HG03439 (cell line): Measurements from ENCODE around the gene GTF3C1.
A peak's percentile ranks its signal among the peaks of the same experiment; 100 is the strongest.

Source experiments
- ATAC-seq: cut with Tn5 transposase; IDR thresholded peaks from one replicate; pipeline ENCODE4 v1.9.1; 2021; ENCODE audit warnings: mild to moderate bottlenecking, moderate library complexity; ENCODE audit not compliant: unreplicated experiment

Gene GTF3C1

DNA sequence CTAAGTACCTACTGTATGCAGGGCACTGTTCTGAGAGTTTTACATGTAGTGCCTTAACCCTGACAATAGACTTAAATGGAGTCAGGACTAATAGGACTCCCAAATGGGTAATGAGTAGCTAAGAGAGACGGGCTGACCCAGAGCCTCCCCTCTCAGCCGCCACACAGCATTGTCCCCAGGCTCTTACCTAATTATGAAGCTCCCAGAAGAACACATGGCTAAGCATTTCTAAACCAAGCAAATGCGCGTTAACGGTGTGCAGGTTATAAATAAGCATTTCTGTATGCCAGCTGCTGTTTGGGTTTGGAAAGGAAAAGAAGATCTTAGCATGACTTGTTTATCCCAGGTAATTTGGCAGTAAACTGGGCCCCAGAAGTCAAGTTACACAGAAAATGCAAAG, 14.5 kb upstream of the GTF3C1 start:
- ATAC-seq: no peak

DNA sequence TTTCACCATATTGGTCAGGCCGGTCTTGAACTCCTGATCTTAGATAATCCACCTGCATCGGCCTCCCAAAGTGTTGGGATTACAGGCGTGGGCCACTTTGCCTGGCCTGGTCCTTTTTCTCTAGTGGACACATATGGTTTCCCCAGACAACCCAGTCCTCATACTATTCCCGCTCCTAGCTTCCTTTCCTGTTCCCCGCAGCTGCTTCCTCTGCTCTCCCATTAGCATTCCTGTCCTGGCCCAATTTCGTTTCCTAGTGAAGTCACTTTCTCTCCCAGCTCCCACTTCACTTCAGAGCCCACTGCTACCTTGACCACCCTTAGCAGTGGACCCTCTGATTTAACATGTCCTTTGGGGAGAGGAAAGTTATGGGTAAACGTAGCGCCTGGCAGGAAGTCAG, 11.5 kb upstream of the GTF3C1 start:
- no peak for ATAC-seq

DNA sequence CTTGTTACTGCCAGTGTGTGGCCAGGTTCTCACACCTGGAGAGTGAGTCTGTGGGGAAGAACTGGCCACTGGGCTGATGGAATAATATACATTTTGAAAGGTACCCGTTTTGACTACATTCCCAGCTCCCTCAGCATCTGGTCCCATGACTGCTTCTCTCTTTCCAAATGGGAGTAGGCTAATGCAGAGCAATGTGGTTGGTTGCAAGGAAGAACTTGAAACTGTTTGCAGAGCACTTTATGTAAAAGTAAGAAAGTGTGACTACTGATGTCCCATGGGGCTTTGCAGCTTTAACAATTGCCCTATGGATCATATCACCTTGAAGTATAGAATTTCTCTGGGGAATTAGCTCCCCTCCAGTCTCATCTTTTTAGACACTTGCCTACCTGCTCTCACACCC, 9.2 kb upstream of the GTF3C1 start:
- ATAC-seq: no peak

DNA sequence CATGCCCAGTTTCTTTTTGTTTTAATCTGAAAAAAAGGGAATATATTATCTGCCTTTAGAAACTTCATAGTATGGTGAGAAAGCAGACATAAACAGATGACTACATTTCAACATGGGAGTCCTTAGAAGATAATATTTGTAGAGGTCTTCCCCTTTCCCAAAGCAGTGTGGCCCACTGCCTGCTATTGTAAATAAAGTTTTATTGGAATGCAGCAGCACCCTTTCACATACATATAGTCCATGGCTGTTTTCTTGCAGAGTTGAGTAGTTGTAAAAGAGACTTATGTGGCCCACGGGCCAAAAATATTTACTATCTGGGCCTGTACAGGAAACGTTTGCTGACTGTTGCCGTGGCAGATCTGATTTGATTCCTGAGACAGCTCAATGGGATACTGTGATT, 8.7 kb upstream of the GTF3C1 start:
- no peak for ATAC-seq

DNA sequence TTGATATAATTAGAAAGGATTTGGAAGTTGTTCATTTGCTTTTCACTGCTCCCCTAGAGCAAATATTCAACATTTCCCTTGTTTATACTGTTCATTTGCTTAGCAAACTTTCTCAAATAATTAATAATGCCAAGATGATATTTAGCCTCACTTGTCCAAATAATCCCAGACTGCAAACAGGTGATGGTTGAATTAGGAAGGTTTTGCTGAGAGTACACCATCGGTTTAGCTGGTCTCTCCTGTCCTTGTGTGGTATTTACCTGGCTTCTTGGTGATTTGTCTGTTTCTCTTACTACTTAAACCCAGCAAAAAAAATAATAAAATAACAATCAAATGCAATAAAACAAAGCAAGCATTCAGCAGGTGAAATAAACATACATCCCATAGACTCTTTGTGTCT, 6.8 kb upstream of the GTF3C1 start:
- ATAC-seq: no peak

DNA sequence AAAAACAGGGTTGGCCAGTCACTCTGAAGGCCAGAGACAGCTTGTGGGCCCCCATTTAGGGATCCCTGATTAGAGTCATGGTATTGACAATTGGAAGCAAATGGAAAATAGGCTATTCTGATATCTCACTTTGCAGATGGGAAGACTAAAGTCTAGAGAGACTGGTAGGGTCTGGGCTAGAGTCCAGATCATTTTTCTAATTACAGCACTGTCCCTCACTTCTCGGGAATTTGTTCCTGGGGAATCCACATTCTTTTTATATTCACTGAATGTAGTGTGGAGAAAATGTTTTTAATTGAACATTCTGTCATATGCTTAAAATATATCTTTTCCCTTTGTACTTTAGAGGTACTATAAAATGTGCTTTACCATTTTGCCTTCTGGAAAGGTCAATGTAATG, 1.3 kb upstream of the GTF3C1 start:
- ATAC-seq: no peak

DNA sequence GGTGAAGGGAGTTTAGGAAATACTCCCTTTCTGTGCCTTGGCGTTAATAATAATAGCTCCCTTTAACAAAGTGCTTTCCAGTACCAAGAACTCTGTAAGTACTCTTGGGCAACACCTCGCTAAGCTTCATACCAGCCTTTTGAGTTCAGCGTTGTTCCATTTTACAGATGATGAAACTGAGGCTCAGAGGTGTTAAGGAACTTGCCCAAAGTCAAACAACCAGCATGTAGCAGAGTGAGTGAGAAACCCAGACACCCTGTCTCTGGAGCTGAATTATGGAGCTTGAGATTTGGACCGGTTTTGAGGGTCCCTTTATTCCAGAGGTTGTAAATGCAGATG, 838 bp upstream of the GTF3C1 start:
- no peak for ATAC-seq

DNA sequence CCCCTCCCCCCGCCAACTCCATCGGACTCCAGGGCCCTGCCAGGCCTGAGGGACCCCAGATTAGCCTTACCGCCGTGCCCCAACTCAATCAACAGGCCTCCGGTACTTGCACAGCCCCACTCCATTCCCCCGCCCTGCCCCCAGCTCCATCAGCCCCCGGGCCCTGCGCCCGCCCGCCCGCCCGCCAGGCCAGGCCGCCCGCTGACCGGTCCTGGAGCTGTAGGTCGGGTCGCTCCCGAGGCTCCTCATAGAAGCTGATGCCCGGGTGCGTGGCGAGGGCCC, 308 bp downstream of the GTF3C1 start:
- peak; percentile 30 for ATAC-seq

DNA sequence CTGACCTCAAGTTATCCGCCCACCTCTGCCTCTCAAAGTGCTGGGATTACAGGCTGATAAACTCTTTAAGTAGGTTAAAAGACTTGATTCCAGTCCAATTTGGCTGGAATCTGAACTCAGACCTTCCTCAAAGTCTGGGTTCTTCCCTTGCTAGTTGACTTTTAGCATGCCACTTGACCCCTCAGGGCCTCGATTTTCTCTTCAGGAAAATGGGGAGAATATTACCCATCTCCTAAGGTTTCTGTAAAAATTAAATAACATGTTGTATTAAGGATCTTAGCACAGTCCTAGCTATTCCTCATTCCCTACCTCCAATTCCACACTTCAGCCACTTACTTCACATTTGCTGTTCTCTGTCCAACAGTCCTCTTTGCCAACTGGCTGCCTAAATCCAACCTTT, 1.9 kb downstream of the GTF3C1 start:
- no peak for ATAC-seq

DNA sequence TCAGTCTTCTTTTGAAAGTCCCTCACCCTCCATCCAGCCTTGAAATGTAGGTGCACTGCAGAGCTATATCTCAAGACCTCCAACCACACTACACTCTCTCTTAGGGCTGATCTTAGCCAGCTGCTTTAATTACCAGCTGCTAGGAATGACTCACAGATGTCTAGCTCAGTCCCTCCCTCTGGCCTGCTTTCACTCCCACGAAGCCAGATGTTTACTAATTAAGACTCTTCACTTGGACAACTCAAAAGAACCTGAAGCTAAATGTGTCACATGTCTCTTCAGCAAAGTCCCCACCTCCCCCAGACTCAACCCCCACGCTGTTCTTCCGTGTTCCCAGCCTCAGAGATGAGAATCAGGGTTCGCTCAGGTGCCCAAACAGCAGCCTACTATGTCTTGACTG, 2.6 kb downstream of the GTF3C1 start:
- ATAC-seq: no peak

DNA sequence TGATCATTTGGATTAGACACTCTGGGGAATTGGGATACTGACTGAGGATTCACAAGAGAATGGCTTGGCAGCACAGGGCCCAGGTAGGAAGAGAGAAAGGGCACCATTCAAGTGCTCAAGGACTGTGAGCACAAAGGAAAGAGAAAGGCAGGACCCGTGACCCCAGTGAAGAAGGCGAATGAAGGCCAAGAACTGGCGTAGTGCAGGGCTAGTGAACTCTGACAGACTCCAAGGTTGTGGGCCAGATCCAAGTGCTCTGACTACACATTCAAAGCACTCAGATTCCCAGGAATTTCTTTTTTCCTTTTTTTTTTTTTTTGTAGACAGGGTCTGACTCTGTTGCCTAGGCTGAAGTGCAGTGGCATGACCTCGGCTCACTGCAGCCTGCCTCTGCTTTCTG, 5.0 kb downstream of the GTF3C1 start:
- ATAC-seq: no peak

DNA sequence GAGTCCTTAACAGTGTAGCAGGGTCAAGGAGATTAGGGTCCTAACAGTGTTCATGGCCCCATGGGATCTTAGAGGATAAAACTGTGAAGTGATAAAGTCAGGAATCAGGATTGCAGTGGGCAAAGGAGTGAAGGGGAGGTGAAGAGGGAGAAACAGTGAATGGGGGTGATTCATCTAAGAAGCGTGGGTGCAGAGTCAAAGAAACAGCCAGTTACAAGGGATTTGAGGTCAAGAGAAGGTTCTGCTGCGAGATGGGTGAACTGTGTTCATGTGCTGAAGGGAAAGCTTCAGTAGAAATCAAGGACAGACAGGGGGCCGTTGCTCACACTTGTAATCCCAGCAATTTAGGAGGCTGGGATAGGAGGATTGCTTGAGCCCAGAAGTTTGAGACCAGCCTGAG, 5.9 kb downstream of the GTF3C1 start:
- ATAC-seq: no peak

DNA sequence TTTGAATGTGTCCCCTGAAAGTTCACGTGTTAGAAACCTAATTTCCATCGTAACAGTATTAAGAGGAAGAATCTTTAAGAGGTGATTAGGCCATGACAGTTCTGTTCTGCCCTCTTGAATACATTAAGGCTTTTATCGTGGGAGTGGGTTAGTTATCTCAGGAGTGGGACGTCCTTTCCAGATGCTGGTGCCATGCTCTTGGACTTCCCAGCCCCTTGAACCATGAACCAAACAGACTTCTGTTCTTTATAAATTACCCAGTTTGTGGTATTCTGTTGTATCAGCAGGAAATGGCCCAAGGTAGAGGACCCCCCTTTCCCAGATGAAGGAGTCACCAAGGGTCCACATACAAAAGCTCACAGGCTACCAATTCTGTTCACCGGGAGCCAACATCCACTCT, 10.1 kb downstream of the GTF3C1 start:
- no peak for ATAC-seq

DNA sequence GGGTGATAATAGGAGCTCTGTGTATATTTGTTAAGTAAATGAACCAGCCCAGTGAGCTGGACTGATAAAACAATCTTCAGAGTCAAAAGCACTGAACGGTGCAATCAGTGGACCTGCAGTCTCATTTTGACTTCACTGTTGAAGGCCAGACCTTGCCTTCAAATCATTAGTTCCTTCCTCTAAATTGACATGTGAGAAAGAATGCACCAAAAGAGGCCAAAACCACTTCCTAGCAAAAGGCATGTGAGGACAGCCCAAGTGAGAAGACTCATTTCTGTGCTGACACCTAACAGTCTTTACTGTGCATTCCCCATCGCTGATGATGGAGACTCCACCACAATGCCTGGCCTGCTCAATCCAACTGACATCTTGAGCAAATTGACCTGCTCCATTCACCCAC, 10.6 kb downstream of the GTF3C1 start:
- ATAC-seq: no peak

DNA sequence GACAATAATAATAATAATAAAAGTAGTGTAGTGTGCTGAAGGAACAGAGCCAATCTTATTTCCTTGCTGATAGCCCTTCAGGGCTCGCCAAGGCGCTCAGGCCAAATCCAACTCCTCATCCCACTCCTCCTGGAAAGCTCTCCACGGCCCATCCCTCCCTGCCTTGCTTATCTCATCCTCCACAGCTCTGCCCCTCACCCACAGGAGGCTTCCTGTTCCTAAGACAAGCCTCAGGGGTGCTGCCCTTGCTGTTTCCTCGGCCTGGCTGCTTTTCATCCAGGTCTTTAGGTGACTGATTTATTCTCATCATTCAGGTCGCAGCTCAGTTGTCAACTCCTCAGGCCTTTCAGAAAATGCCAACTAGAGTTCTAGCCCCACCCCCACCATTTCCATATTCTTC, 11.2 kb downstream of the GTF3C1 start:
- no peak for ATAC-seq

DNA sequence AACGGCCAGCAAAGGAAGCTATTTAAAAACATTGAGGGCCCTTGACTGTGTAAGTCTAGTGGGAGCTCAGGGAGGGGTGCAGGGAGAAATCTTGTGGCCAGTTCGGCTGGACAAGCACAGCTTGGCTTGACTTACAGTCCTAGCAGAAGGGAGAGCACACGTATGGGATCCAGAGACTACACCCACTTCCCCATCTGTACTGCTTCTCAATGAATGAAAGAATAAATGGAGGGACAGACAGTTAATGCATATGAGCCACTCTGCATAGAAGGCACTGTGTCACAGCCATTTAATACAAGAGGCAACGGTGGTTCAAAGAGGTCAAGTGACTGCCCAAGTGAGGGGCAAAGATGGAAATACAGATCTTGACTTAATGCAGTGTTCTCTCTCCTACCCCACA, 15.5 kb downstream of the GTF3C1 start:
- no peak for ATAC-seq

DNA sequence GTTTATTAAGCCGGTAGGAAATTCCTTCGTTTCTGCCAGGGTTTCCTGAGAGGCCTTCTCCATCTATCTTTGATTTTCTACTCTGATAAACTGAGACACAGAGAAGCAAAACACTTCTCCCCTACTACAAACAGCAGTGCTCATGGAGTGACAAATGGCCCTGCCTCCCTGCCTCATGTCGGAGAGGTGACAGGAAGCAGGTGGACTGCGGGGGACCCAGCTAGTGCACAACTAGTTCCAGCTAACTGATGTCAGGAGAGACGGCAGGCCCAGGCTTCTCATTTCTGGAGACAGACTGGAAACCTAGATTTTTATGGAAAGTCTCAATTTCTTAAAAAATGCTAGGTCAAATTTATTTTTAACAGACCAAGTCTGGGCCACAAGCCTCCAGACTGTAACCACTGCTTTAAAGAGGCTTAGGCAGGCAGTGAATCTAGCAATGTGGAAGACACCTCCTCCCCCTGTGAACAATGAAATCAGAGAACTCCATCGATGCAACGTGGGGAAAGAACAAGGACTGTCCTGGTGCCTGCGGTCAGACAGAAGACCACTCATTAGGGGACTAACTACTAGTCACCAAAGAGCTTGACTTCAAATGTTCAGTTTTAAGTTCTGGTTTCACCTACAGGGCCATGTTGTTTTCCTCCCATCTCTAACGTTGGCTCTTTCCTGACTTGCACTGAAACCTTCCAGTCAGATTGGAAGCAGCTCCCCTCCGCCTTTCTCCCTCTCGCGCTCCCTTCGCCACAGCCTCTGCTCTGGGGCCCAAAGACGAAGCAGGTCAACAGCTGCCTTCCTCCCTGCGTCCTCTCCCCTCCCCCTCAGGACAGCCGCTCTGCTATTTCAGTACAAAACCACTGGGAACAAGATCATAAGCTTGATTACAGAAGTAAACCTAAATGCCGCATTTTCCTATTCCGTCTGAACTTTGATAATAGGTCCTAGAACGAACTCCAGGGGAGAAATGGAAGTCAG, 17.6 kb downstream of the GTF3C1 start:
- no peak for ATAC-seq

DNA sequence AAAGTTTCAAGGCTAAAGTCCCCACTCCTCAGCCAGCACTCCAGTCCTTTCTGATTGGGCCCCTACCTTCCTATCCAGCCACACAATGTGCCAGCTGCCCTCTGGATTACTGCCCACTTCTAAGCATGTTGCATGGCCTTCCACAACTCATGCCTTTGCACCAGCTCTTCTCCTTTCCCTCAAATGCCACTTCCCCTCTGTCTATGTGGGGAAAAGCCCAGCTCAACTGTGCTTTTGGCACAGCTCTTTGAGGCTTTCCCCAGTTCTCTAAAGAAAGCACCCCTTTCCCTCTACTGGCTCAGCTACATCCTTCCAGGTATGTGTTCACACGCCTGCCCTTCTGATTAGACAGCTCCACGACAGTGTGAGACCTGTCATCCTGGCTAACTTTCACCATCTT, 18.5 kb downstream of the GTF3C1 start:
- no peak for ATAC-seq

DNA sequence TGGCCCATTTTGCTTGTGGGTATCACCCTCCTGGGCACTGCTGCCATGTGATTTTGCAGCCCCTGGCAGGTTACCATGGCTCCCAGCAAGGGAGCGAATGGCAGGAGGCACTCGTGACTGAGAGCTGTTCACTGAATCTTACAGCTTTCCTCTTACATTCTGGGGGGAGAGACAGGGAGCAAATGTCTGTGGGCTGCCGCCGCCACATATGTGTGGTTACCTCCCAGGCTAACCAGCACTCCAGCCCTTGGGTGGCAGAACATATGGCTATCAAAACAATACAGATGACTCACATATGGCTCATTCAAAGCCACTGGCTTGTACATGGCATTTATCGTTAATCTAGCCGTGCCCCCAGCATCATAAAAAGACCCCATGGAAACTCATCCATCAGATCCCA, 19.8 kb downstream of the GTF3C1 start:
- no peak for ATAC-seq

DNA sequence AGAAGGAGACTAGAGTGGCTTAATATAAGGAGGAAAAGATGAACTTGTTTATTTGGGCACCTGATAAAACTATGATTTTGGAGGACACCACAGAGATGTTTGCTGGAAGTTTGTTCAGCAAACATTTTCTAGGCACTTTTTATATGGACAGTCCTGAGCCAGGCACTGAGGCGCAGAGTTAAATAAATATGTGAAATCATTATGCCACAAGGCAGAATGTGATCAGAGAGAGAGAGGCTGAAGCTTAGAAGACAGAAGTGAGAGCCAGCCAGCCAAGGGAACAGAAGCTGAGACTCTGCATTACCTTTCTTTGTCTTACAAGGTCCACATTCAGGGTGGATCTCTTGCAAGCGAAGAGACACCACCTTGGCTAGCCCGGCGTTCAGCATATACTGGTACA, 21.4 kb downstream of the GTF3C1 start:
- ATAC-seq: no peak

DNA sequence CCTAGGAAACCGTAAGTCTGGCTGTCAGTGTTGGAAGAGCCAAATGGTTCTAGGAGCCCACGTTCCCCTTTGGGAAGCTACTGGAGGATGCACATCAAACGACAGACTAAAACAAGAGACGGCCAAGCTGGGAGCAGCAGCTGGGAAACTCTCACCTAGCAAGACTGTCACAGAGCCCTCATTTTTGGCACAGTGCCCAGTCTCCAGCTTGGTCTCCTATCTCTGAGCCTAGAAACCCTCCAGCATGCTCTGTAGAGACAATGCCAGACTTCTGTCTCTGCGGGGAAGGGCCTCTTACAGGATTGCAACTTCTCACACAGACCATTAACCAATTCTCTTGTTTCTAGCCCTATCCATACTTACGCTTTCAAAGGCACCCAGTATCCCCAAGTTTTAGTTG, 23.5 kb downstream of the GTF3C1 start:
- no peak for ATAC-seq

DNA sequence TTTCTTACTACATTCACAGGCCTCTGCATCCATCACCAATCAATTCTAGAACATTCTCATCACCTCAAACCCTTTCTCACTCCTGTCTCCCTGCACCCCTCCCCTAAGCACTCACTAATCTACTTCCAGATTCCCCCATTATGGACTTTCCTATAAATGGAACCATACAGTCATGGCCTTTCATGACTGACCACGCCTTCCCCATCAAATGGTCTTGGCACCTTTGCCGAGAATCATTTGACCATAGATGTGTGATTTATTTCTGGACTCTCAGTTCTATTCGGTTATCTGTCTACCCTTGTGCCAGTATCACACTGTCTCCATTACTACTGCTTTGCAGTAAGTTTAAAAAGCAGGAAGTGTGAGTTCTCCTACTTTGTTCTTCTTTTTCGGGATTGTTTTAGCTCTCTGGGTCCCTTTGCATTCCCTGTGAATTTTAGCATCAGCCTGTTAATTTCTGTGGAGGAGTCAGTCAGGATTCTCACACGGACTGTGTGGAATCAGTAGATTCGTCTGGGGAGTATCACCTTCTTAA, 27.5 kb downstream of the GTF3C1 start:
- ATAC-seq: no peak
